GM23248 (cell line): ENCODE results near the gene NDP. TPM values are rescaled to one million over a fixed set of nuclear protein-coding genes. Genes with fewer than 3 reads are reported as not detected.
A peak's percentile ranks its signal among the peaks of the same experiment; 100 is the strongest.

Source experiments
- DNase-seq: peaks from one replicate; pipeline ENCODE4 v3.0.0-alpha.2; 2015
- H2AFZ ChIP-seq: fragments of 200-600 bp; sonication (generic); 2 replicates; pipeline ENCODE4 v1.6.1; 2016; ENCODE audit warnings: antibody characterized with exemption
- H3F3A ChIP-seq: fragments of 200-600 bp; sonication (generic); 2 replicates; pipeline ENCODE4 v1.6.1; 2016; ENCODE audit warnings: mild to moderate bottlenecking, antibody characterized with exemption, mixed run types; ENCODE audit not compliant: insufficient read depth
- H3K27ac ChIP-seq: fragments of 200-600 bp; sonication (generic); 2 replicates; pipeline ENCODE4 v1.5.1; 2016; ENCODE audit warnings: mild to moderate bottlenecking
- H3K27me3 ChIP-seq: fragments of 200-600 bp; sonication (generic); replicated peaks from 2 replicates; pipeline ENCODE4 v1.6.1; 2016; ENCODE audit warnings: mild to moderate bottlenecking; ENCODE audit not compliant: insufficient read depth
- H3K36me3 ChIP-seq: fragments of 200-600 bp; sonication (generic); 2 replicates; pipeline ENCODE4 v1.6.1; 2016; ENCODE audit warnings: low read depth, mild to moderate bottlenecking
- H3K4me1 ChIP-seq: fragments of 200-600 bp; sonication (generic); 2 replicates; pipeline ENCODE4 v1.6.1; 2016; ENCODE audit warnings: mild to moderate bottlenecking; ENCODE audit not compliant: insufficient read depth
- H3K4me2 ChIP-seq: fragments of 200-600 bp; sonication (generic); one replicate; pipeline ENCODE4 v1.6.1; 2016; ENCODE audit warnings: mild to moderate bottlenecking; ENCODE audit not compliant: unreplicated experiment
- H3K4me3 ChIP-seq: fragments of 200-600 bp; sonication (generic); 2 replicates; pipeline ENCODE4 v1.5.1; 2016; ENCODE audit warnings: mild to moderate bottlenecking
- H3K79me2 ChIP-seq: fragments of 200-600 bp; sonication (generic); 2 replicates; pipeline ENCODE4 v1.6.1; 2016; ENCODE audit warnings: mild to moderate bottlenecking; ENCODE audit not compliant: insufficient read depth
- H3K9ac ChIP-seq: fragments of 200-600 bp; sonication (generic); 2 replicates; pipeline ENCODE4 v1.6.1; 2016; ENCODE audit warnings: mild to moderate bottlenecking
- H3K9me2 ChIP-seq: fragments of 200-600 bp; sonication (generic); 2 replicates; pipeline ENCODE4 v1.6.1; 2016; ENCODE audit warnings: mixed run types, mild to moderate bottlenecking, moderate library complexity; ENCODE audit not compliant: insufficient read depth
- H3K9me3 ChIP-seq: fragments of 200-600 bp; sonication (generic); one replicate; pipeline ENCODE4 v1.6.1; 2017; ENCODE audit warnings: low read depth
- H4K20me1 ChIP-seq: fragments of 200-600 bp; sonication (generic); 2 replicates; pipeline ENCODE4 v1.6.0; 2016; ENCODE audit not compliant: insufficient read depth
- EZH2 ChIP-seq: fragments of 200-600 bp; sonication (generic); IDR thresholded peaks from 2 replicates; pipeline ENCODE4 v1.6.1; 2018; ENCODE audit warnings: antibody characterized with exemption, mild to moderate bottlenecking; ENCODE audit not compliant: insufficient read depth, poor library complexity, severe bottlenecking
- EZH2phosphoT487 ChIP-seq: fragments of 200-600 bp; sonication (generic); IDR thresholded peaks from 2 replicates; pipeline ENCODE4 v1.6.1; 2018; ENCODE audit warnings: antibody characterized with exemption, moderate library complexity, mild to moderate bottlenecking, low read depth; ENCODE audit not compliant: insufficient read depth
- WGBS, 2 experiments: methylation state at CpG; one replicate each; pipeline ENCODE4 v1.1.6; 2015 to 2017; ENCODE audit warnings: low lambda C conversion rate in 2 of 2, low coverage in 1 of 2; ENCODE audit errors: missing lambda C conversion rate in 2 of 2; 5-methylcytosine and 5-hydroxymethylcytosine counted together
- in situ Hi-C: fragments of 300-500 bp; cut with MboI; formaldehyde crosslinking; loops from 2 replicates; pipeline ENCODE4 v1.15.0; 2020
- polyA plus RNA-seq: library from polyadenylated mRNA; unstranded; fragments of >200 nt; fragmentation: Nextera tagmentation; extraction: Ambion mirVana; gene quantifications from 2 replicates; pipeline ENCODE4 v1.2.1, GENCODE V29; 2016
- total RNA-seq: library from RNA; depleted of rRNA; stranded (reverse); fragments of >200 nt; shearing (Covaris generic); gene quantifications from 2 replicates; pipeline ENCODE4 v1.2.3, GENCODE V29; 2014; rRNA removed

Gene NDP
- total RNA-seq (0.13 and 0.22 TPM in 2 replicates), polyA plus RNA-seq (0.42 and 0.79 TPM in 2 replicates)

- no peaks in the 10 kb centered on the region for H3K36me3 ChIP-seq
These were observed at the start of gene NDP for GRCh38 chrX:43973249-43974099. Gene NDP (minus strand): TSS chrX:43973390. CDS start chrX:43958645, 14,745 bp downstream.

GRCh38 chrX:44022964-44023363 lies 49.8 kb upstream of the NDP start:
- Histone ChIP-seq H3K4me2 (no peak overlapping the region), H3K79me2 (no peaks in the 10 kb centered on the region), H3K27ac (no peak overlapping the region), H3K9me3 (no peaks in the 10 kb centered on the region), H3K4me1 (peaks cover 9% of the 10 kb centered on the region; the same call in 1 of the 2 replicates), H3K27me3 (no peaks in the 10 kb centered on the region), H3F3A (peaks cover 15% of the 10 kb centered on the region; the same call in 1 of the 2 replicates), H2AFZ (no peak overlapping the region), H3K4me3 (no peak overlapping the region), H4K20me1 (no peaks in the 10 kb centered on the region), H3K9me2 (no peaks in the 10 kb centered on the region), H3K9ac (no peak overlapping the region), H3K36me3 (no peaks in the 10 kb centered on the region)
- 54 to 63% methylated on average over 2 of the region's 2 CpGs for WGBS, 2 experiments
- no peak for DNase-seq
- no peak for TF ChIP-seq EZH2
- TF ChIP-seq EZH2phosphoT487 = no peak
- in situ Hi-C loops = no loop called here

More at GRCh38 chrX:43973249-43974099, at the start of gene NDP:
- Histone ChIP-seq H3F3A (no peaks in the 10 kb centered on the region), H2AFZ (peak within 1 kb of the TSS; percentile 81), H3K9me2 (no peaks in the 10 kb centered on the region), H3K9ac (peak within 1 kb of the TSS; percentile 40), H3K9me3 (no peaks in the 10 kb centered on the region), H3K79me2 (no peaks in the 10 kb centered on the region), H4K20me1 (no peaks in the 10 kb centered on the region), H3K27ac (no peak within 1 kb of the TSS), H3K4me3 (peak within 1 kb of the TSS; percentile 71), H3K4me1 (peaks cover 31% of the 10 kb centered on the region), H3K27me3 (no peaks in the 10 kb centered on the region), H3K4me2 (peak within 1 kb of the TSS; percentile 93)
- 6 to 13% methylated on average over 17 to 28 of the region's 28 CpGs for WGBS, 2 experiments
- in situ Hi-C loops = loop anchor here (25.0 kb wide), 1 partner anchor 1089 kb away; no protein-coding TSS in a partner anchor
- peak; percentile 34 for DNase-seq
- TF ChIP-seq EZH2 = no peak
- TF ChIP-seq EZH2phosphoT487 = no peak

- H3K9me3 ChIP-seq = no peaks in the 10 kb centered on the region
- 13 to 28% methylated on average over 2 of the region's 2 CpGs for WGBS, 2 experiments
- no peak overlapping the region for H2AFZ ChIP-seq
- H3K9me2 ChIP-seq = no peaks in the 10 kb centered on the region
- TF ChIP-seq EZH2phosphoT487 (no peak), EZH2 (no peak)
- no peaks in the 10 kb centered on the region for H3K27me3 ChIP-seq
- H3K36me3 ChIP-seq = no peaks in the 10 kb centered on the region
- H3K9ac ChIP-seq = no peak overlapping the region
- H3K4me3 ChIP-seq = no peak overlapping the region
- H3K4me1 ChIP-seq = peaks cover 9% of the 10 kb centered on the region; the same call in 1 of the 2 replicates
- H3K79me2 ChIP-seq = no peaks in the 10 kb centered on the region
- H3F3A ChIP-seq = peaks cover 8% of the 10 kb centered on the region; the same call in 1 of the 2 replicates
- H3K4me2 ChIP-seq = no peak overlapping the region
- H4K20me1 ChIP-seq = no peaks in the 10 kb centered on the region
- peak; percentile 22 for DNase-seq
- H3K27ac ChIP-seq = 0 out of 2 replicates have a peak overlapping the region, but pooled peaks have one; percentile 3
- in situ Hi-C loops = no loop called here
These were observed 47.5 kb upstream of the NDP start for GRCh38 chrX:44020693-44021092.

- no peaks in the 10 kb centered on the region for H3K27me3 ChIP-seq
- no peaks in the 10 kb centered on the region for H4K20me1 ChIP-seq
- no peak overlapping the region for H3K4me3 ChIP-seq
- no peak overlapping the region for H3K27ac ChIP-seq
- H3K9me2 ChIP-seq = no peaks in the 10 kb centered on the region
- H3K36me3 ChIP-seq = no peaks in the 10 kb centered on the region
- H3K4me1 ChIP-seq = peaks cover 9% of the 10 kb centered on the region; the same call in 1 of the 2 replicates
- H3K79me2 ChIP-seq = no peaks in the 10 kb centered on the region
- WGBS, 2 experiments = 91 to 100% methylated on average over 3 of the region's 3 CpGs
- in situ Hi-C loops = no loop called here
- peaks cover 7% of the 10 kb centered on the region; the same call in 1 of the 2 replicates for H3F3A ChIP-seq
- no peak overlapping the region for H2AFZ ChIP-seq
- no peak overlapping the region for H3K4me2 ChIP-seq
- TF ChIP-seq EZH2phosphoT487 = no peak
- no peak for TF ChIP-seq EZH2
- H3K9ac ChIP-seq = no peak overlapping the region
- no peak for DNase-seq
- H3K9me3 ChIP-seq = no peaks in the 10 kb centered on the region
These were observed 46.7 kb upstream of the NDP start for GRCh38 chrX:44019911-44020310.
